Uterus (tissue), 4 donors: Measurements from ENCODE around the gene DDR2. TPM values are rescaled to one million over a fixed set of nuclear protein-coding genes. Genes with fewer than 3 reads are reported as not detected.

Experiments
- DNase-seq, 2 donors: peaks; one replicate each; pipeline ENCODE4 v3.0.0-alpha.2; 2019 to 2020
- H3K27ac ChIP-seq, 2 donors: fragments of 200-600 bp; sonication (generic); 1 replicate in 1 of 2; 2 replicates in 1 of 2; pipeline ENCODE4 v1.5.1; 2016 to 2018
- H3K27me3 ChIP-seq, 2 donors: fragments of 200-600 bp; sonication (generic); one replicate each; pipeline ENCODE4 v1.5.1; 2018 to 2019; ENCODE audit warnings: control low read depth in 1 of 2
- H3K36me3 ChIP-seq, 2 donors: fragments of 200-600 bp; sonication (generic); one replicate each; pipeline ENCODE4 v1.5.1; 2019; ENCODE audit warnings: control low read depth in 1 of 2
- H3K4me1 ChIP-seq, 2 donors: fragments of 200-600 bp; sonication (generic); one replicate each; pipeline ENCODE4 v1.5.1; 2018 to 2019; ENCODE audit warnings: control low read depth in 1 of 2
- H3K4me3 ChIP-seq, 2 donors: fragments of 200-600 bp; sonication (generic); 1 replicate in 1 of 2; 2 replicates in 1 of 2; pipeline ENCODE4 v1.5.1; 2018 to 2019; ENCODE audit warnings: mild to moderate bottlenecking in 1 of 2
- H3K9me3 ChIP-seq, 2 donors: fragments of 200-600 bp; sonication (generic); one replicate each; pipeline ENCODE4 v1.5.1; 2019; ENCODE audit warnings: control low read depth in 1 of 2
- CTCF ChIP-seq, 4 experiments: fragments of 200-600 bp in 2 of 4; fragments of 450-650 bp in 2 of 4; sonication (generic) in 2 of 4; IDR thresholded peaks; one replicate each; pipeline ENCODE4 v1.5.1; 2016 to 2019; ENCODE audit warnings: antibody characterized with exemption in 4 of 4, mild to moderate bottlenecking in 2 of 4, moderate library complexity in 1 of 4
- POLR2A ChIP-seq, 2 donors: fragments of 450-650 bp; IDR thresholded peaks; one replicate each; pipeline ENCODE4 v1.6.1; 2016; ENCODE audit warnings: antibody characterized with exemption in 2 of 2, mild to moderate bottlenecking in 1 of 2, moderate library complexity in 1 of 2
- intact Hi-C: fragments of 100-400 bp; cut with DNase I; formaldehyde crosslinking; loops from one replicate; pipeline ENCODE4 v1.15.1; 2023; ENCODE audit warnings: low total_unique reads
- total RNA-seq, 4 donors: library from RNA; depleted of rRNA in 3 of 4; stranded (reverse); fragments of >200 nt in 3 of 4; gene quantifications; one replicate each; pipeline versions ENCODE4 v1.1.0 to v1.2.4, GENCODE V29; 2014 to 2023
- donor health status: DM: yes; HTN: yes; CAD: no.

Gene DDR2
- total RNA-seq, 4 donors from 2014 or later = 40.0 to 134 (median 74.7) TPM

- TF ChIP-seq POLR2A (IDR thresholded peaks at IDR 0.05) (no peak), CTCF (IDR thresholded peaks at IDR 0.05) (no peak)
- DNase-seq = no peak
- Histone ChIP-seq H3K36me3 (no peaks in the 10 kb centered on the region), H3K4me1 (no peaks in the 10 kb centered on the region), H3K4me3 (no peak overlapping the region), H3K9me3 (no peaks in the 10 kb centered on the region), H3K27ac (no peak overlapping the region), H3K27me3 (no peaks in the 10 kb centered on the region)
- intact Hi-C loops = no loop called here
Observed at GRCh38 chr1:162609306-162609705, 23.0 kb upstream of the DDR2 start.

DNA sequence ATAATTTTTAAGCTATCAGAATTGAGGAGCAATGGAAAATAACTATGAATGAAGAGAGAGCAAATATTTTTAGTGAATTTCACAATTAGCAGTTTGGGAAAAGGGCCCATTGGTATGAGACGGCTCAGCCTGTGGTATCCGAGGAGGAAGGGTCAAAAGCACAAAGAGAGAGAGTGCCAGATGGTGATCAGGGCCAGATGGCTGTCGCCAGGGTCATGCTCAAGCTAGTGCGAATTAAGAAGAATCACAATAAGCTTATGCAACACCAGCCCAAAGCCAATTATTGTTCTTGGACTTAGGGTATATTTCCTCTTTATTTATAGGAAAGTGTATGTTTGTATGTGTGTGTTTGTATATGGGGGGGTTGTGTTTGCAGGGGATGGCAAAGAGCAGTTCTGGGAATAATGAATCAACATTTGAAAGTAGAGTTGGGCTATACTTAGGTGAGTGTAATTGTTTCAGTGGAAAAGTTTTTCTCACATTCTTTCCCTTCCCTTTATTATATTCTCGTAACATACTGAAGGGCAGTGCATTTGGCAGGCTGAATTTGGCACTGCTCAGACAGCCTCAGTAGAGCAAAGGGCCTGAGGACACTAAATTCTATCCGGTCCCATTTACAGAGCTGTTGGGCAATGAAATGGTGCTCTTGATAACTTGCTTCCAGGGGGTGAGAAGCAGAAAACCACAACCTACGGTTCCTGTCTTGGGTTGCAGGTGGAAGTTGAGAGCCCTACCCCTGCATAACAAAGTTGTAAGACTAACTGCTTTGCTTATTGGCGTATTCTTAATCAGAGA is 19.5 kb upstream of the DDR2 start:
- no peaks in the 10 kb centered on the region for H3K27me3 ChIP-seq
- intact Hi-C loops = loop anchor here (5.0 kb wide), 1 partner anchor 189 kb away; no protein-coding TSS in a partner anchor
- H3K27ac ChIP-seq = peak overlapping the region in 1 of 2 donors; percentile 58
- TF ChIP-seq POLR2A (IDR thresholded peaks at IDR 0.05) = no peak
- TF ChIP-seq CTCF (IDR thresholded peaks at IDR 0.05) = no peak
- H3K36me3 ChIP-seq = no peaks in the 10 kb centered on the region
- DNase-seq = peak; percentile 39 to 48
- H3K9me3 ChIP-seq = no peaks in the 10 kb centered on the region
- H3K4me3 ChIP-seq = no peak overlapping the region
- no peaks in the 10 kb centered on the region for H3K4me1 ChIP-seq

DNA sequence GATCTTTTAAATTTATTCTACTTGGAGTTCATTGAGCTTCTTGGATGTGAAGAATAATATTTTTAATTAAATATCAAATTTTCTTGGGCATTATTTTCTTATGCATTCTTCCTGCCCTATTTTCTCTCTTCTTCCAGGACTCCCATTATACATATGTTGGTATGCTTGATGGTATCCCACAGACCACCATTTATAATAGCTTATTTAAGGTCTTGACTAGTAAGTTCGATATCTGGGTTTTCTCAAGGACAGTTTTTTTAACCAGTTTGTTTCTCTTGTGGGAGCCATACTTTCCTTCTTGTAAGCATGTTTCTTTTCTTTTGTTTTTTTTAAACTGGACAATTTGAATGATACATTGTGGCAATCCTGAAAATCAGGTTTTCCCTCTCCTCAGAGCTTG is 15.4 kb upstream of the DDR2 start:
- intact Hi-C loops = no loop called here
- H3K36me3 ChIP-seq = no peaks in the 10 kb centered on the region
- H3K9me3 ChIP-seq = no peaks in the 10 kb centered on the region
- H3K27ac ChIP-seq = no peak overlapping the region
- no peaks in the 10 kb centered on the region for H3K27me3 ChIP-seq
- H3K4me3 ChIP-seq = no peak overlapping the region
- no peaks in the 10 kb centered on the region for H3K4me1 ChIP-seq
- no peak for TF ChIP-seq CTCF (IDR thresholded peaks at IDR 0.05)
- TF ChIP-seq POLR2A (IDR thresholded peaks at IDR 0.05) = no peak
- no peak for DNase-seq

GRCh38 chr1:162617513-162617912 is 14.8 kb upstream of the DDR2 start:
- H3K27ac ChIP-seq = no peak overlapping the region
- no peaks in the 10 kb centered on the region for H3K4me1 ChIP-seq
- TF ChIP-seq POLR2A (IDR thresholded peaks at IDR 0.05) (no peak), CTCF (IDR thresholded peaks at IDR 0.05) (no peak)
- no peaks in the 10 kb centered on the region for H3K36me3 ChIP-seq
- no peaks in the 10 kb centered on the region for H3K9me3 ChIP-seq
- DNase-seq = no peak
- H3K4me3 ChIP-seq = no peak overlapping the region
- H3K27me3 ChIP-seq = no peaks in the 10 kb centered on the region
- intact Hi-C loops = no loop called here

GRCh38 chr1:162619076-162619475 is 13.2 kb upstream of the DDR2 start:
- H3K9me3 ChIP-seq = no peaks in the 10 kb centered on the region
- no peak for TF ChIP-seq POLR2A (IDR thresholded peaks at IDR 0.05)
- TF ChIP-seq CTCF (IDR thresholded peaks at IDR 0.05) = no peak
- no peak overlapping the region for H3K27ac ChIP-seq
- H3K36me3 ChIP-seq = no peaks in the 10 kb centered on the region
- no peaks in the 10 kb centered on the region for H3K4me1 ChIP-seq
- no peaks in the 10 kb centered on the region for H3K27me3 ChIP-seq
- H3K4me3 ChIP-seq = no peak overlapping the region
- no peak for DNase-seq
- intact Hi-C loops = no loop called here
